GM18519 (cell line): ENCODE results near the gene CARD19.

Experiments
- ATAC-seq: cut with Tn5 transposase; IDR thresholded peaks from one replicate; pipeline ENCODE4 v1.9.1; 2021; ENCODE audit warnings: mild to moderate bottlenecking, moderate library complexity; ENCODE audit not compliant: unreplicated experiment, low FRiP score

CARD19 gene, protein sequence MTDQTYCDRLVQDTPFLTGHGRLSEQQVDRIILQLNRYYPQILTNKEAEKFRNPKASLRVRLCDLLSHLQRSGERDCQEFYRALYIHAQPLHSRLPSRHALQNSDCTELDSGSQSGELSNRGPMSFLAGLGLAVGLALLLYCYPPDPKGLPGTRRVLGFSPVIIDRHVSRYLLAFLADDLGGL

DNA sequence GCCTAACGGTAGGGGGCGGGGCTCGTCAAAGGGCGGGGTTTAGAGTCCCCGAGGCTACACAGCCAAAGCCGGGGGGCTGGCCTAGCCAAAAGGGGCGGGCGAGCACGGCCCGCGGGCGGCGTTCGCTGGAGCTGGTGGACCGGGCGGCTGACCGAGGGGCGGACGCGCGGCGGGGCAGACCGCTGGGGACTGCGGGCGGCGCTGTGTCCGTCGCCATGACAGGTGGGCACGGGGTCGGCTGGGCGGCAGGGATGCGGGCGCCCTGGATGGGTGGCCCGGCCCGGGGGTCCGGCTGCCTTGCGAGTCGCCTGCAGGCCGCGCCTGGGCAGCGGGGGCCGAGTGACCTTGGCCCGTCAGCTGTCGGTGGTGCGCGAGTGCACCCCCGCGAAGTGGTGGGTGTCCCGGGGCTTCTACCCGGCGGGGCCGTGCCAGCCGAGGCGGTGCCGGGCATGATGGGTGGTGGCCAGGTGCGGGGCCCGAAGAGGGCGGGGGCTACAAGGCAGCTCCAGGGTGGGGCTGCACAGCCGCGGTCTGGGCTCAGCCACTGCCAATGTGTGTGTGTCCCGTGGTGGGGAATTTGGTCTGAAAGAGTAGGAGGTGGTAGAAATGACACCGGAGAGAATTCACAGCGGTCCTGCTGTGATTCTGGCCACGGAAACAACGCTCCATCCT lies at the start of gene CARD19:
CARD19 (plus strand) TSS at position 87 of the 672 bp plus-strand sequence; CDS start at position 216, 129 bp downstream.
- no peak for ATAC-seq

DNA sequence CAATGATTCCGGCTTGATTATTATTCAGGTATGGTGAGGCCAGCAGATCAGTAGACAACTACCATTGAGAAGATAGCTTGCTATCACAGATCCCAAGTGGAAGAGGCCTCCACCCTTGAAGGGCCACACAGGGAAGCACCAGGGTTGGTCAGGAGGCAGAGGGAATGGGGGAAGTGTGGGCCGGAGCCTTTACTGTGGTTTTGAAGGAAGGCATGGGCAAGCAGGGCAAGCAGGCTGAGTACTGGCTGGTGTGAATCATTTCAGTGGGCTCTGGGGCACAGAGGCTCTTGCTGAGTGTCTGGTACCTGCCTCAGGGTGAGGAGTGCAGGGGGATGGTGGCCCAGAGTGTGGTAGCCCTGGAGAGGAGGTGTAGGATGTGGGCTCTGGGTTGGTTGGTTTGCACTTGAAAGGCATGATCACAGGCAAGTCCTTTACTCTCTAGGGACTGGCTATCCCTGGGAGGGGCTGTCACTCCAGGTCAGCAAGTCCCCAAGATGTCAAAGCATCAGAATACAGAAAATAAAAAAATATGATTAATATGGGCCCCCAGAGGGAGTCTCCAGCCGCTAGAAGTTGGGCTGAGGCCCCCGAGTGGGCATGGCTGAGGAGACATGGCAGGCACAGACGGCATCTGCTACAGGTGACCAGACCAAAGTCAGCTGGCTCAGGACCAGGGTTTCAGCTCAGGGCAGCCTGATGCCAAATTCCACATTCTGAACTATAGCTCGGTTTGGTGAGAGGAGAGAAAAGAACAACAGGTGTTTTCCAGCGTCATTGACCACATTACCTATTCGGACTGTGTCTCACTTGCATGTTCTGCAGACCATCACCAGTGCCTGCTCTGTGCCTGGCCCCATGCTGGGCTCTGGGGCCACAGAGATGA lies 47.2 kb upstream of the CARD19 start:
- no peak for ATAC-seq

DNA sequence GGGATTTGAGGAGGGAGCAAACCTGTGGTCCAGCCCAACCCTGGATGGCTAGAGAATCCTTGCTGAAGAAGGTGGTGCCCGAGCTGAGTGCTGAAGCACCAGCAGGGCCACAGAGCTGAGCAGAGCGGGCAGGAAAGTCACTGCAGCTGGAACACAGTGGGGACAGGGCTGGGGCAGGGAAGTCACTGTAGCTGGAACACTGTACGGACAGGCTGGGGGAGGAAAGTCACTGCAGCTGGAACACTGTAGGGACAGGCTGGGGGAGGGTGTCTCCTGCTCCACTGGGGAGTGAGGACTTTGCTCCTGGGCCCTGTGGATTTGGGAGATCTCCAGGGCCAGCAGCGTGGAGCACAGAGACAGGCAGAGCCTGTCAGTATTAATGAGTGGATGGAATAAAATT lies 46.5 kb upstream of the CARD19 start:
- no peak for ATAC-seq

DNA sequence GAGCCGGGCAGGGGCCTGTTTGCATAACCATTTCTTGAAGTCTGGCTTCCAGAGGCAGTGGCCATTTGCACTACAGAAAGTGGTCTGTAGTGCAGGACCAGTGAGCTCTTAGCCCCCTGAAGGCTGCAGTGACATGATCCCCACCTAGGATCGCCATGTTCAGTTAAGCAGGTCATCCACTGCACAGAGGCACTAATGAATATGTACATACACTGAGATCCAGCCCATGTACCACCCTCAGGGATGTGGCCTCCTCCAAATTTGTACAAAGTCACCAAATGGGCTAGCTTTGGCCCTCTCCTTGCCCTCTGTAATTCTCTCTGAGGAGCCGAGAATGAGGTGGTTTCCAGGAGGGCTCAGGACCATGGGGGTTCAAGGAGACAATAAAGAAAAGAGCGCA lies 45.8 kb upstream of the CARD19 start:
- ATAC-seq, result no peak

DNA sequence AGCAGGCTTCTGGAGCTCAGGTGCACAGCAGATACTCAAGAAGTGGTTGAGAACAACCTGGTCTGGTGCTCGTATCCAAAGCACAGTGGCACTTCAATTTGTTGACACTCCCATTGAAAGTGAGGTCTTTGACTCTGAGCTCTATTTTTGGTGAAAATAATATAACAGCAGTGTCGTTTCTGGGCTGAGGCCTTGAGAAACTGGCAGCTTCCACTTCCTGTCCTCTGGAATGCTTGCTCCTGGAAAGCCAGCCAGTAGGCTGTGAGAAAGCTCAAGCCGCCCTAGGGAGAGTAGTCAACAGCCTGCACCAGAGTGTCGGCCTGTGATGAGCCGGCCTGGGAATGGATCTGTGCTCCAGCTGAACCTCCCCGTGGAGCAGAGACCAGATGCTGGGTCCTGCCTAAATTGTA lies 44.3 kb upstream of the CARD19 start:
- ATAC-seq, result no peak

DNA sequence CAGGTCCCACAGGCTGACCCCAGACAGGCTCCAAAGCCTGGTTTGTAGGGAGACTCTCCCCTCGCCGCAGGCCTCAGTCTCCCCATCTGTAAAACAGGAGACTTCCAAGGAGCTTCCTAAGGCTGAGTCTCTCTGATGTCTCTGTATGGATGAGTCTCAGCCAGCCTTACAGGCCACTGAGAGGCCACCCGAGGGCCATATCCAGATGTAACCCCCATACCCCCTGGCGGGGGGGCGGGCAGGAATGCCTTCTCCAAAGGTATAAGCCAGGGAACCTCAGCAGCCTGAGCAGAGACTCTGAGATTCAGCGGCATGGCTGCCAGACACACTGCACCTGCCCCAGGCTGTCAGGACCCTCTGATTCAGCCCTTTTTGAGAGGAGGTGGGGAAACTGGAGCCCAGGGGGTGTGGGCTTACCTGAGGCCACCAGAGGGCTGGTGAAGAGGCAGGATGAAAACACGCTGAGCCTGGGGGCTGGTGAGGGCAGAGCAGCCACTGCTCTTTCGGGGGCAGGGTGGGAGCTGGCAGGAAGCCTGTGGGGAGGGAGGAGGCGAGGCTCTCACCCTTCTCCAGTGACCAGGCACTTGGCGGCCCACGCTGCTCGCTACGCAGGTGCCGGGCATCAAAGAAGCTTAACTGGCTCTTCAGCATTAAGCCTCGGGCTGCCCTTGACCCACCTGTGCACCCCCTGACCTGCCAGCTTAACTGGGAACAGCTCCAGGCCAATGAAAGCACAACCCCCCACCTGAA lies 43.1 kb upstream of the CARD19 start:
- ATAC-seq, result no peak

DNA sequence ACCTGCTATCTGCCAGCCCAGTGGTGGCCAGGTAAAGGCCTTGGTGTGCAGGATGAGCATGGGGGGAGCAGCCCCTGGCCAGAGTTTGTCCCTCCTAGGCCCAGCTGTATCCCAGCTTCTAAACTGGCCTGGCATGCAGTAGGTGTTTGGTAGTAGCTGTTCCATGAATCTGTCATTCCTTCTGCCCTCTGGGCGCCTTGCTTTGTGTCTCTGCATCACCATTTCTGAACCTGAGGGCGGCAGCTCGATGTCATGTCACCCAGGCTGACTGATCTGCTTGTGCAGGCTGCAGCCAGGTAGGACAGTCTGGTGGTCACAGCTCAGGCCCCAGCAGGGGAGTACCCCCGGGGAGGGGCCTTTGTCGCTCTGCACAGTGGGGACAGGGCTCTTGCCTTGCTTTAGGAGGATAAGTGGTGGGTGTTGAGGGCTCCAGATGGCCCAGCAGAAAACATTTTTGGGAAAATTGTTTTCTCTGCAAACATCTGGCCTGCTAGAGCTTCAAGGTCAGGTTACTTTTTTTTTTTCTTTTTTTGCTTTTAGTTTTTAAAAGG lies 42.2 kb upstream of the CARD19 start:
- no peak for ATAC-seq

DNA sequence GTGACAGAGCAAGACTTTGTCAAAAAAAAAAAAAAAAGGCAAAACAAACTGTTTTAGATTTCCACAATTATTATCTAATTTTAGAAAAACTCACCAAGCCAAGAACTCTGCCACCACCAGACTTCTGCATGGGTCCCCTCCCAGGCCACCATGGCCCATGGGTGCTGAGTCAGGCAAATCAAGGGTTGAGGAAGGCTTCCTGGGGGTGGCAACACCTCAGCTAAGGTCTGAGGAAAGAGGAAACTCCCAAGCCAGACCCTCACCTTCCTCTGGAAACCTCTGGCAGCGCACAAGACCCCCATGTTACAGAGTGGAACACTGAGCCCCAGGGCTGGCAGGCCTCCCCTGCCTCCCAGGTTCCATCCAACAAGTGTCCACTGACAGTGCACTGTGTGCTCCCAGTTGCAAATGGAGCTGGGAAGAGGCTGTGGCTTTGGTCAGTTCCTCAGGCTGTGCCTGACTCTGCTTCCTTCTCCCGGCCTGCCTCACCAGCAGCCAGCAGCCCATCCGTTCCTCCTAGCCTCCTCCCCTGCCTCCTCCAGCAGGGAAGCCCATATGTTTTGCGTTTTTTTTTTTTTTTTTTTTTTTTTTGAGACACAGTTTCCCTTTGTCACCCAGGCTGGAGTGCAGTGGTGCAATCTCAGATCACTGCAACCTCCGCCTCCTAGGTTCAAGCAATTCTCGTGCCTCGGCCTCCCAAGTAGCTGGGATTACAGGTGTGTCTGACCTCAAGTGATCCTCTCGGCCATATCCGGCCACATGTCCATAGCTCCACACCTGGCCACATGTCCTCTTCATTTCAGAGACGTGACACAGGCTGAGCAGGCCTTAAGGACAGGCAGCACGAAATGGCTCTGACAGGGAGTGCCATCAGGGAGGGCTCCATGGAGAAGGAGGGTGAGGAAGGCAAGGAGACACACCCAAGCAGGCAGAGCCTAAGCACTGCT lies 41.0 kb upstream of the CARD19 start:
- no peak for ATAC-seq

DNA sequence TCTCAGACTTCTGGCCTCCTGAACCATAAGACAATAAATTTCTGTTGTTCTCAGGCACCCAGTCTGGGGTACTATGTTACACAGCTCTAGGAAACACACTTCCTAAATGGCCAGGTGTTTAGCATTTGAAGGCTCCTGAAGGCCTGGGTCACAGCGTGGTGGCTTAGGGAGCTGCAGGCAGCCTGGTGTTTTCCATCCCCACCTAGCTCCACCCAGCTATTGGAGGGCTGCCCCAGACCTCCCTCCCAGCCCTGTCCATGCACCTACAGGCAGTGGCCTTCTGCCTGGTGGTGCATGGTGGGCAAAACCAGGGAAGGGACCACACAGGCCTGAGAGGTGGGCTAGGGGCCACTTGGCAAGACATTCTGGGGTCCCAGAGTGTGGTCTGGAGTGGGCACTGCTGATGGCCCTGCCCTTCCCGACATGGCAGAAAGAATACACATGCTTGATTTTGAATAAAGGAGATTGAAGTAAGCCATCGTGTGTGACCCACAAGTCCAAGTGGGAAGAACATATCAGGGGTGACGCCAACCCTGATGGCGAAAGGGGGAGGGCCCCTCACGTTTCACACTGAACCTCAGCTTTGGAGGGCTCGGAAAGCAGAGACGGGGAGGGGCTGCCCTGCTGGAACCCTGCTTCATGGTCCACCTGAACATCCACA lies 38.8 kb upstream of the CARD19 start:
- ATAC-seq, result no peak

DNA sequence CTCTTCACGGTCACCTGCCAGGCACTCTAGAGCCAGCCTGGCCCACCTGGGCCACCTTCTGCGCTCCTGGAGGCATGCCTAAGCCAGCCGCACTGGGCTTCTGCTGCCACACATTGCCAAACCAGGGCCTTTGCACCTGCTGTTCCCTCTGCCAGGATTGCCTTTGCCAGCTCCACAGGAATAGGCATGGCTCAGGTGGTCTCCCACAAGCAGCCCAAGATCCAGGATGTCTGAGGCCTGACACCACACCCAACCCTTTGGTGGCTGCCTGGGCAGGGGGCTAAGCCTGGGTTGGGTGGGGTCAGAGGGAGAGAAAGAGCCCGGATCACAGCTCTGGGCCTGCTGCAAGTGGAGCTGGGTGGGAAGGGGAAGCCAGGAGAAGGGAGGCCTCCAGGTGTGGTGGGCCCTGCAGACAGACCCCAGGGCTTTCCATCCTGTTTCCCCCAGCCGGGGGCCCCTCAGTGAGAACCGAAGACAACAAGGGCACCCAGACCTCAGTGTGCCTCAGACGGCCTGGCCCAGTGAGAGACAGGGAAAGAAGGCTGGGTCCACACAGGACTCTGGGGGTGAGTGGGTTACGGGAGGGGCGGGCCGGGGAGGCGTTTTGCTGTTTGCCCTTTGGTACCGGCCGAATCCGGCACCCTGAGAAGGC lies 38.2 kb upstream of the CARD19 start:
- no peak for ATAC-seq

DNA sequence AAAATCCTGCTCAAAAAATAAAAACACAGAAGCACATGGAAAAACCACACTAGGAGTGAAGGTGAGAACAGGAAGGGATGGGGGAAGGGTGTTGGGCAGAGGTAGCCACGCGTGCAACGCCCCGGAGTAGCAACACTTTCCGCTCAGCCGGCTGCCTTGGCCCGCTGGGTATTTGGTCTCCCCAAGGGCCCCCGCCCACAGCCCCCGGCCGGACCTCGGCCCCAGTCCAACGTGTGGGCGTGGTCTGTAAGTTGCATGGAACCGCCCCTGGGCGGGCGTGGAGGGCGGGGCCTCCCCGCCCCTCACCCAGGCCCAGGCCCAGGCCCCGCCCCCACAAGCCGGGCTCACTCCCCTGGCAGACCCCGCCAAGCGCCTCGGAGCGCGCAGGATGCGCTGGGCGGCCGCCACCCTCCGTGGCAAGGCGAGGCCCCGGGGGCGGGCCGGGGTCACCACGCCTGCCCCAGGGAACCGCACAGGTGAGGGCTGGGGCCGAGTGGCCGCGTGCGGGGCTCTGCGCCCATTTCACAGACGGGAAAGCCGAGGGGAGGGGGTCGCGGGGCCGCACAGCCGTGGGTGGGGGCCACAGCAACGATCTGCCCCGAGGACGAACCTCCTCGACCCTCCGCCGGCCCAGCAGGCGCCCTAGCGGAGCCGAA lies 37.5 kb upstream of the CARD19 start, which contains the start of gene SUSD3:
SUSD3 (plus strand) TSS at position 347 of the 656 bp plus-strand sequence; CDS start at position 389, 42 bp downstream.
- ATAC-seq, result no peak

DNA sequence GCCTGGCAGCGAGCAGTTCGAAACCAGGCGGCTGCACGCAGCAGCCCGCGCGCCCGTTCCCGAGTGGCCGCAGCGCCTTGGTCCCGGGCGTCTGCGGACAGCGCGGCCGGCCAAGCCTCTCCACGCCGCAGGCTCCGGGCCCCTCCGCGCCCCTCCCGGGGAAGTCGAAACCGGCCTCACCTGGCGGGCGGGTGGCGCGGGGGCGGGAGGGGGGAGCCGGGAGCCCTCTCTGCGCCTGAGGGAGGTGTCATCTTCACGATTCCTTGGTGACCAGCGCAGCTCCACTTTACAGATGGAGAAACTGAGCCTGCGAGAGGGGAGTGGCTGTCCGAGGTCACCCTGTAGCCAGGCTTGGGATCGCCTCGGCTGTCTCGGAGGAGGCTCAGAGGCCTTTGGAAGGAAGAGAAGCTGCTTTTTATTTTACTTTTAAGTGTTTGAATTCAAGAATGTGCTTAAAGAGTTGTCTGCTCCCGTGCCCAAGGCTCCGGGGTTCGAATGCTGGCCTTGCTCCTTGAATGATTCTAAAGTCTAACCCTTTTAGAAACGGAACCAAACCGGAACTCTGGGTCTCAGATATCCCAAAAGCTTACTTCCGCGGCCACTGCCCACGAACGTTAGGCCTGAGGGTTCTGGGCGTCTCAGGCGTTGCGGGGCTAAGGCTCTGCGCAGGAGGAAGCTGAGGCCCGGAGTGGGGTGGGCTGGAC lies 36.9 kb upstream of the CARD19 start:
- no peak for ATAC-seq

DNA sequence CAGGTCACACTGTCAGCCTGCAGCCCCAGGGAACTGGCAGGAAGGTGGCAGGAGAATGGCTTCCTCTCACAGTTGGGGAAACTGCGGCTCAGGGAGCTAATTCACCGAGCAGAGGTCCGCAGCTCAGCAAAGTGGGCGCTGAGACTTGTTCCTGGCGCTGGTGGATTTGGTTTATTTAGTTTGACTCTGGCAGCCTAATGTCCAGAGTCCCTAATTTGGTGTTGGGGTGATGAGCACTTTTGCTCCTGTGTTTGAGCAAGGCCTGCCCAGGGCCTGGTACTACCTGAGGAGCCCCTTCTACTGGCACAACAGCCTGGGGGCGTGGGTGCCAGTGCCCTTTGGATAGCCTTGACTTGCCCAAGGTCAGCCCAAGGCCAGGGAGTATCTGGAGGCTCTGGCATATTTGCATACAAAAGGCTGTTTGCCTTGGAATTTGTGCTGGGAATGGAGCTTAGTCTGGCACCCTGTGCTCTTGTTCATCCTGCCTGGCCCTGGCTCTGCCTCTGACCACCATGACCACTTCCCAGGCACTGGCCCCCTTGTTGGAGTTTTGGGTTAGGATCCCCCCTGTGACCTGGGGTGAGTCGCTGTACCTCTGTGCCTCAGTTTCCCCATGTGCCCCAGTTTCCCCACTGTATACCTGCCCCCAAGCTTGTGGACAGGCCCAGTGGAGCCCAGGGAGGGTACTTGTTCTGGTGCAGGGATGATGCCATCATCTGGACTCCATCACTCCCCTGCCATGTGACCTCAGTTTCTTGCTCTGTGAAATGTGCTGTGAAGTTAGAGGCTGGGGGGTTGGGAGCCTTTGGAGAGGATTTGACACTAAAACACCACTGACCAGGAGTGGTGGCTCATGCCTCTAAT lies 36.1 kb upstream of the CARD19 start:
- no peak for ATAC-seq

DNA sequence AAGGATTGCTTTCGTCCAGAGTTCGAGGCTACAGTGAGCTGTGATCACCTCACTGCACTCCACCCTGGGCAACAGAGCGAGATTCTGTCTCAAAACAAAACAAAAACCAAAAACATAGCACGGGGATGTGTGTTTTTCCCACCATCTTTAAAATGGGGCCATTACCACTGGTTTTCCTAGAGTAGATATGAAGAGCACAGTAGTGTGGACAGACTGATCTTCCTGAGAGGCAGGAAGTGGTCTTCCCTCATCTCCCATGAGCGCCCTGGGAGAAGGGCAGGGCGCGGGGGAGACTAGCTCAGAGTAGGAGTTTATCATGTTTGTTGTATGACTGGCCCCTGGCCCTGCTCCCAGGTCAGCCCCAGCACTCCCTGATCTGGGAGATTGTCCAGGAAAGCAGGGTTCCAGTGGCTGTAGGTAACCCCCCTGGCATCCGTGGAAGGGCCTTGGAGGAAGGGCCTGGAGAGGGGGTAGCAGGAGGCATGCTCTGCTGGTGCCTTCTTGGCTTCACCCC lies 35.2 kb upstream of the CARD19 start:
- ATAC-seq, result no peak

DNA sequence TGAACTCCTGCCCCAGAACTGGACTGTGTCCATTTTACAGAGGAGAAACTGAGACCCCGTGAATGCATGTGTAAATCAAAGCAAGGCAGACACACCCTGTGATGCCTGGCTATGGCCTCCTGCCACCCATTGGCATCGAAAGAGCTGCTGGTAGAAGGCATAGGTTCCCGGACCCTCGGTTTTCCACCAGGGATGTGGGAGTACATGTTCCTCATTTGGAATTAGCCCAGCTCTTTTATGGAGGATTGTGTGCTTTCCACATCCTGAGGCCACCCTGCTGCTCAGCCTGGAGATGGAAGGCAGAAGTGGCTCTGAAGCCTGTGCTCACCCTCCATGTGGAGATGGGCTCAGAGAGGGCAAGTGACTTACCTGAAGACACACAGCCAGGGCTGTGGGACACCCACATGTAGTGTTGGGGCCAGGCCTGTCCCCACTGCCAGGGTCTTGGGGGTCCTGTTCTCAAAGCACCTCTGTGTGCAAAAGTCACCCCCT lies 34.7 kb upstream of the CARD19 start:
- no peak for ATAC-seq
